Measurements from ENCODE around the gene NEXN. TPM values are rescaled to one million over a fixed set of nuclear protein-coding genes. Genes with fewer than 3 reads are reported as not detected.

NEXN gene
- total and polyA plus RNA-seq, 9 donors, result 2.4 to 66.2 (median 13.3) TPM

- Histone ChIP-seq H3K36me3 (no peaks in the 10 kb centered on the region), H3K27me3 (no peaks in the 10 kb centered on the region), H3K9me3 (no peaks in the 10 kb centered on the region), H3K4me3 (no peak overlapping the region), H3K27ac (no peak overlapping the region), H3K4me1 (ENCODE audit: insufficient read depth) (peaks cover 6% of the 10 kb centered on the region)
- TF ChIP-seq POLR2A (IDR thresholded peaks at IDR 0.05), result no peak
- TF ChIP-seq EP300 (IDR thresholded peaks at IDR 0.05), result no peak
- TF ChIP-seq CTCF (IDR thresholded peaks at IDR 0.05), result no peak
- WGBS, 3 donors, result 68 to 76% (median 74%) methylated on average over 3 of the region's 3 CpGs
- DNase-seq, result no peak
- intact Hi-C loops (cut with DNase I), result no loop called here
These were observed 102.3 kb downstream of the NEXN start for GRCh38 chr1:77990629-77991204.

- TF ChIP-seq CTCF (IDR thresholded peaks at IDR 0.05) (no peak), POLR2A (IDR thresholded peaks at IDR 0.05) (no peak), EP300 (IDR thresholded peaks at IDR 0.05) (no peak)
- Histone ChIP-seq H3K4me3 (no peak overlapping the region), H3K4me1 (ENCODE audit: insufficient read depth) (peaks cover 6% of the 10 kb centered on the region), H3K9me3 (no peaks in the 10 kb centered on the region), H3K27me3 (no peaks in the 10 kb centered on the region), H3K36me3 (no peaks in the 10 kb centered on the region), H3K27ac (no peak overlapping the region)
- no peak for DNase-seq
- intact Hi-C loops (cut with DNase I), result no loop called here
These were observed 103.2 kb downstream of the NEXN start for GRCh38 chr1:77991638-77992037.

Other genes starting within 250 kb of the NEXN start
- gene ZZZ3, start 206.0 kb upstream of the NEXN start, total RNA-seq, result 10 to 100 TPM; 46.6 to 65.4 (median 55.4) TPM
- 10 to 100 TPM; 16.6 to 21.7 TPM for gene ZZZ3, start 206.0 kb upstream of the NEXN start, polyA plus RNA-seq
- 10 to 100 TPM; 46.7 to 63.2 (median 54.2) TPM for gene USP33, start 128.8 kb upstream of the NEXN start, total RNA-seq
- 10 to 100 TPM; 24.0 to 47.2 TPM for gene USP33, start 128.8 kb upstream of the NEXN start, polyA plus RNA-seq
- 10 to 100 TPM; 11.3 to 24.0 (median 19.0) TPM for gene MIGA1, start 109.0 kb upstream of the NEXN start, total RNA-seq
- 1 to 10 TPM; 6.5 to 8.7 TPM for gene MIGA1, start 109.0 kb upstream of the NEXN start, polyA plus RNA-seq
- gene FUBP1, start 90.4 kb downstream of the NEXN start, total RNA-seq, result 100 to 1,000 TPM in 5 of 7 donors, 10 to 100 TPM in 2; 95.6 to 169 (median 149) TPM
- 100 to 1,000 TPM in 1 of 2 donors, 10 to 100 TPM in 1; 78.8 to 106 TPM for gene FUBP1, start 90.4 kb downstream of the NEXN start, polyA plus RNA-seq
- 10 to 100 TPM; 20.2 to 48.6 (median 23.8) TPM for gene DNAJB4, start 116.3 kb downstream of the NEXN start, total RNA-seq
- gene DNAJB4, start 116.3 kb downstream of the NEXN start, polyA plus RNA-seq, result 10 to 100 TPM; 18.7 to 33.9 TPM
- 1 to 10 TPM; 1.8 to 5.7 (median 3.3) TPM for gene GIPC2, start 157.3 kb downstream of the NEXN start, total RNA-seq
- gene GIPC2, start 157.3 kb downstream of the NEXN start, polyA plus RNA-seq, result 1 to 10 TPM; 2.1 to 2.7 TPM